ENCODE results near the gene PITX1.

The PITX1 gene

DNA sequence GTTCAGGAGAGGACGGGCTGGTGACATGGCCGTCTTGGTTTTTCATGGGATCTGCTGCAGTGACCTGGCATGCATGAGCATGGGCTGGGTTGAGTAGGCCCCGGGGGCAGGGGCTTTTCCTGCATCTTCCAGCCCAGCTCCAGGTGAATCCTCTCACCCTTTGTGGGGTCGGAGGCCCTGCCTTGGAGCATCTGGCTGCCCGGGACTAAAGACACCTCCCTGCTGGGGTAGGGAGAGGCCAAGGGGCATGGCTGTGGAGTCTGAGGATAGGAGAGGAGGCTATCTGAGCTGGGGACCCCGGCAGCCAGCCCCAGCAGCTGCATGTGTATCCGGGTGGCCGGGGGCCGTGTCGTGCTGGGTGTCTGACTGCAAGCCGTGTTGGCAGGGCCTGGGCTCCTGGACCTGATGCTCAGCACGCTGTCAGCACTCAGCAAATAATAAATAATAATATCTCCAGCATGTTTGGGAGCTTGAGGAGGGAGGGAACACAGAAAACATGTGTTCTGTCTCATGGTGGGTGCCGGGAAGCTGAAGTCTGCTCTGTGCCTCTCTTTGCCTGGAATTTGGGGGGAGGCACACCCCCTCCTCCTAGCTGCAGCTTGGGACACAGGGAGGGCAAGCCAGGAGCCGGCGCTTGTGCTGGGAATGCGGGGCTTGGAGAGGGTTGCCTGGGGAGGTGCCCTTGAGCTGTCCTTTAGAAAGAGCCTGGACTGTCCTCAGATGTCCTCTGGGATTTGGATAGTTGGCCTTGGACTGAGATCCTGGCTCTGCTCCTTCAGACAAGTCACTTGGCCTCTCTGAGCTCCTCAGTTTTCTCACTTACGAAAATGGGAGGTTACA lies 28.4 kb upstream of the PITX1 start:
- no peak overlapping the region for H3K9ac ChIP-seq (ENCODE audit: low read length)
- H3K9me3 ChIP-seq (ENCODE audit: insufficient read depth, low read length): no peaks in the 10 kb centered on the region
- H3K9me2 ChIP-seq (replicated peaks; ENCODE audit: insufficient read depth, low read length): no peaks in the 10 kb centered on the region

DNA sequence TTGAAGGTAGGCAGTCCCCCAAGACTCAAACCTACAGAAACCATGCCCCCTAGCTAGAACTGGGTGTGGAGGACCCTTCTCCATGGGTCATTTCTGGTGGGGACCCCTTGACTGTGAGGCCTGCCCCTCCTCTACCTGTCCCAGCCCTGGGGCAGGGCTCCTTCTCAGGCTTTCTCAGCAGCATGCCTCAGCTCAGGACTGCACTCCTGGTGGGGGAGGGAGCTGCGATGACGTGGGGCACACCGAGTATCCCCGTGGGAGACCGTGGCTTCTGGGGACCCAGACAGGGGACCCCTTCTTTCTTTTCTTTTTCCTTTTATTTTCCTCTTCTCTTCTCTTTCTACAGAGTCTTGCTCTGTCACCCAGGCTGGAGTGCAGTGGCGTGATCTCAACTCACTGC lies 27.0 kb upstream of the PITX1 start:
- Histone ChIP-seq H4K20me1 (ENCODE audit: low read depth, low read length) (no peaks in the 10 kb centered on the region), H3K9me2 (replicated peaks; ENCODE audit: insufficient read depth, low read length) (no peaks in the 10 kb centered on the region), H3K79me2 (ENCODE audit: insufficient read depth, low read length) (no peaks in the 10 kb centered on the region), H3K4me2 (ENCODE audit: low read depth, low read length, poor library complexity, severe bottlenecking) (no peak overlapping the region), H3K36me3 (ENCODE audit: low read length) (no peaks in the 10 kb centered on the region), H3K27me3 (ENCODE audit: low read length) (no peaks in the 10 kb centered on the region), H3K27ac (ENCODE audit: low read depth, low read length) (no peak overlapping the region), H2AFZ (ENCODE audit: low read depth, low read length, severe bottlenecking) (no peak overlapping the region), H3K9me3 (ENCODE audit: insufficient read depth, low read length) (no peaks in the 10 kb centered on the region), H3K9ac (ENCODE audit: low read length) (no peak overlapping the region), H3F3A (ENCODE audit: insufficient read depth) (no peaks in the 10 kb centered on the region), H3K4me3 (ENCODE audit: insufficient read depth, low read length, poor library complexity, severe bottlenecking) (no peak overlapping the region)
- TF ChIP-seq, protein P1, sequence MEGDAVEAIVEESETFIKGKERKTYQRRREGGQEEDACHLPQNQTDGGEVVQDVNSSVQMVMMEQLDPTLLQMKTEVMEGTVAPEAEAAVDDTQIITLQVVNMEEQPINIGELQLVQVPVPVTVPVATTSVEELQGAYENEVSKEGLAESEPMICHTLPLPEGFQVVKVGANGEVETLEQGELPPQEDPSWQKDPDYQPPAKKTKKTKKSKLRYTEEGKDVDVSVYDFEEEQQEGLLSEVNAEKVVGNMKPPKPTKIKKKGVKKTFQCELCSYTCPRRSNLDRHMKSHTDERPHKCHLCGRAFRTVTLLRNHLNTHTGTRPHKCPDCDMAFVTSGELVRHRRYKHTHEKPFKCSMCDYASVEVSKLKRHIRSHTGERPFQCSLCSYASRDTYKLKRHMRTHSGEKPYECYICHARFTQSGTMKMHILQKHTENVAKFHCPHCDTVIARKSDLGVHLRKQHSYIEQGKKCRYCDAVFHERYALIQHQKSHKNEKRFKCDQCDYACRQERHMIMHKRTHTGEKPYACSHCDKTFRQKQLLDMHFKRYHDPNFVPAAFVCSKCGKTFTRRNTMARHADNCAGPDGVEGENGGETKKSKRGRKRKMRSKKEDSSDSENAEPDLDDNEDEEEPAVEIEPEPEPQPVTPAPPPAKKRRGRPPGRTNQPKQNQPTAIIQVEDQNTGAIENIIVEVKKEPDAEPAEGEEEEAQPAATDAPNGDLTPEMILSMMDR (IDR thresholded peaks at IDR 0.05; ENCODE audit: insufficient read depth, low read length, poor library complexity, severe bottlenecking): no peak
- no peak for TF ChIP-seq EZH2phosphoT487 (conservative IDR thresholded peaks at IDR 0.05; ENCODE audit: low read length)

More for the DNA sequence above, 28.4 kb upstream of the PITX1 start:
- no peak overlapping the region for H3K4me3 ChIP-seq (ENCODE audit: insufficient read depth, low read length, poor library complexity, severe bottlenecking)
- no peaks in the 10 kb centered on the region for H3K27me3 ChIP-seq (ENCODE audit: low read length)
- no peak overlapping the region for H2AFZ ChIP-seq (ENCODE audit: low read depth, low read length, severe bottlenecking)
- H3K36me3 ChIP-seq (ENCODE audit: low read length): no peaks in the 10 kb centered on the region
- no peak for TF ChIP-seq EZH2phosphoT487 (conservative IDR thresholded peaks at IDR 0.05; ENCODE audit: low read length)
- TF ChIP-seq, protein P1 (IDR thresholded peaks at IDR 0.05; ENCODE audit: insufficient read depth, low read length, poor library complexity, severe bottlenecking): no peak
- H3K27ac ChIP-seq (ENCODE audit: low read depth, low read length): no peak overlapping the region
- H3K4me2 ChIP-seq (ENCODE audit: low read depth, low read length, poor library complexity, severe bottlenecking): no peak overlapping the region
- H3K79me2 ChIP-seq (ENCODE audit: insufficient read depth, low read length): no peaks in the 10 kb centered on the region
- H3F3A ChIP-seq (ENCODE audit: insufficient read depth): no peaks in the 10 kb centered on the region
- no peaks in the 10 kb centered on the region for H4K20me1 ChIP-seq (ENCODE audit: low read depth, low read length)

DNA sequence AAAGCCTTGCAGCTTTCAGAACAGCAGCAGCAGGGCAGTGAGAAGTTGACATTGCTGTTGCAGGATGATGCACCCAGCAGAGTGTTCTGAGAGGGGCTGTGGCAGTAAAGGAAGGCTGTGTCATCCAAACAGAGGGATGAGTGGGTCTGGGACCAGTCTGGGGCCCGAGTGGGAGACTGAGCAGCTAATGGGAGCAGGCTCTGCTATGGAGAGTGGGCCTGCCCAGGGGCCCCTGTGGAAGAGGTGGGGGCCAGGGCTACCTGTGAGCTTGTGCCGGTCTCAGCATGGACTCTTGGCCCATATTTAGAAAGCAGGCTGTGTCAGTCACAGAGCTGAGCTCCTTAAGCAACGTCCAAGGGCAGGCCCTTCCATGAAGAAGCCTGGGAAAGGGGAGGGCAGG lies 26.0 kb upstream of the PITX1 start:
- Histone ChIP-seq H3K9ac (ENCODE audit: low read length) (no peak overlapping the region), H4K20me1 (ENCODE audit: low read depth, low read length) (no peaks in the 10 kb centered on the region), H3K4me3 (ENCODE audit: insufficient read depth, low read length, poor library complexity, severe bottlenecking) (no peak overlapping the region), H3K9me3 (ENCODE audit: insufficient read depth, low read length) (no peaks in the 10 kb centered on the region), H3K27ac (ENCODE audit: low read depth, low read length) (no peak overlapping the region), H3K36me3 (ENCODE audit: low read length) (no peaks in the 10 kb centered on the region), H2AFZ (ENCODE audit: low read depth, low read length, severe bottlenecking) (no peak overlapping the region), H3K27me3 (ENCODE audit: low read length) (no peaks in the 10 kb centered on the region), H3K9me2 (replicated peaks; ENCODE audit: insufficient read depth, low read length) (no peaks in the 10 kb centered on the region), H3F3A (ENCODE audit: insufficient read depth) (no peaks in the 10 kb centered on the region), H3K4me2 (ENCODE audit: low read depth, low read length, poor library complexity, severe bottlenecking) (no peak overlapping the region), H3K79me2 (ENCODE audit: insufficient read depth, low read length) (no peaks in the 10 kb centered on the region)
- TF ChIP-seq, protein P1 (IDR thresholded peaks at IDR 0.05; ENCODE audit: insufficient read depth, low read length, poor library complexity, severe bottlenecking): no peak
- no peak for TF ChIP-seq EZH2phosphoT487 (conservative IDR thresholded peaks at IDR 0.05; ENCODE audit: low read length)
